Esophagus muscularis mucosa (tissue), 4 donors: Measurements from ENCODE around the gene POLR3F. TPM values are rescaled to one million over a fixed set of nuclear protein-coding genes. Genes with fewer than 3 reads are reported as not detected.

Experiments
- DNase-seq: peaks from one replicate; pipeline ENCODE4 v3.0.0-alpha.2; 2017; ENCODE audit errors: extremely low spot score
- H3K27ac ChIP-seq, 4 donors: fragments of 200-600 bp; sonication (generic); replicated peaks in 1 of 4; 1 replicate in 3 of 4; 2 replicates in 1 of 4; pipeline ENCODE4 v1.5.1; 2016 to 2019; ENCODE audit warnings: mild to moderate bottlenecking in 1 of 4
- H3K27me3 ChIP-seq, 4 donors: fragments of 200-600 bp; sonication (generic); one replicate each; pipeline versions ENCODE4 v1.5.1 to v1.6.0; 2016 to 2019
- H3K36me3 ChIP-seq, 4 donors: fragments of 200-600 bp; sonication (generic); one replicate each; pipeline ENCODE4 v1.5.1; 2016 to 2019
- H3K4me1 ChIP-seq, 4 donors: fragments of 200-600 bp; sonication (generic); one replicate each; pipeline ENCODE4 v1.5.1; 2016 to 2019
- H3K4me3 ChIP-seq, 4 donors: fragments of 200-600 bp; sonication (generic); 1 replicate in 2 of 4; 2 replicates in 2 of 4; pipeline ENCODE4 v1.5.1; 2016 to 2019; ENCODE audit warnings: mild to moderate bottlenecking in 4 of 4, moderate library complexity in 1 of 4
- H3K9me3 ChIP-seq, 4 donors: fragments of 200-600 bp; sonication (generic); 1 replicate in 3 of 4; 2 replicates in 1 of 4; pipeline ENCODE4 v1.5.1; 2016 to 2019
- CTCF ChIP-seq, 3 experiments: fragments of 200-600 bp in 2 of 3; fragments of 450-650 bp in 1 of 3; sonication (generic) in 2 of 3; IDR thresholded peaks; one replicate each; pipeline ENCODE4 v1.5.1; 2017 to 2019; ENCODE audit warnings: antibody characterized with exemption in 3 of 3, mild to moderate bottlenecking in 2 of 3, moderate library complexity in 1 of 3
- EP300 ChIP-seq: sonication (generic); formaldehyde crosslinking; IDR thresholded peaks from one replicate; pipeline ENCODE4 v1.6.1; 2017; ENCODE audit warnings: antibody characterized with exemption
- POLR2A ChIP-seq: fragments of 450-650 bp; IDR thresholded peaks from one replicate; pipeline ENCODE4 v1.6.1; 2017; ENCODE audit warnings: antibody characterized with exemption, moderate library complexity, mild to moderate bottlenecking, low read depth
- POLR2AphosphoS5 ChIP-seq, 2 donors: sonication (generic); formaldehyde crosslinking; IDR thresholded peaks; one replicate each; pipeline ENCODE4 v1.6.1; 2017; ENCODE audit warnings: antibody characterized with exemption in 2 of 2
- WGBS: methylation state at CpG from one replicate; pipeline ENCODE4 v1.1.5; 2018; 5-methylcytosine and 5-hydroxymethylcytosine counted together
- intact Hi-C: fragments of 100-400 bp; cut with DNase I; formaldehyde crosslinking; loops from one replicate; pipeline ENCODE4 v1.15.1; 2023
- total RNA-seq, 4 donors: library from RNA; depleted of rRNA; stranded (reverse); fragments of >200 nt; gene quantifications; one replicate each; pipeline versions ENCODE4 v1.1.0 to v1.2.1, GENCODE V29; 2016

Gene POLR3F
- total RNA-seq, result 10 to 100 TPM in 2 of 4 donors, 1 to 10 TPM in 2; 9.1 to 13.3 (median 11.0) TPM

- TF ChIP-seq POLR2AphosphoS5 (IDR thresholded peaks at IDR 0.05) (peak; percentile 81 to 83), CTCF (IDR thresholded peaks at IDR 0.05) (peak in 1 of 3 experiments; percentile 24), POLR2A (no peak), EP300 (no peak)
- intact Hi-C loops, result loop anchor here (5.0 kb wide), 1 partner anchor 40 kb away; the partner anchor contains the start of gene SEC23B
- peak; percentile 98 for DNase-seq
- WGBS, result 0% methylated on average over 26 of the region's 57 CpGs
- H3K36me3 ChIP-seq, result peaks cover 0 to 25% (median 13%) of the 10 kb centered on the region in 4 donors
- no peaks in the 10 kb centered on the region for H3K27me3 ChIP-seq
- peaks cover 14 to 28% (median 20%) of the 10 kb centered on the region in 4 donors for H3K4me1 ChIP-seq
- peak within 1 kb of the TSS; percentile 73 to 82 (median 80) for H3K27ac ChIP-seq
- no peaks in the 10 kb centered on the region for H3K9me3 ChIP-seq
- peak within 1 kb of the TSS; percentile 68 to 90 (median 81) for H3K4me3 ChIP-seq
Measured at GRCh38 chr20:18466894-18467730, at the start of gene POLR3F, which contains the start of gene DZANK1. TSS of gene POLR3F (plus strand) at chr20:18467390. CDS start at chr20:18467507, 117 bp downstream. TSS of gene DZANK1 (minus strand) at chr20:18467030. CDS start at chr20:18465358, 1,672 bp downstream.

DNA sequence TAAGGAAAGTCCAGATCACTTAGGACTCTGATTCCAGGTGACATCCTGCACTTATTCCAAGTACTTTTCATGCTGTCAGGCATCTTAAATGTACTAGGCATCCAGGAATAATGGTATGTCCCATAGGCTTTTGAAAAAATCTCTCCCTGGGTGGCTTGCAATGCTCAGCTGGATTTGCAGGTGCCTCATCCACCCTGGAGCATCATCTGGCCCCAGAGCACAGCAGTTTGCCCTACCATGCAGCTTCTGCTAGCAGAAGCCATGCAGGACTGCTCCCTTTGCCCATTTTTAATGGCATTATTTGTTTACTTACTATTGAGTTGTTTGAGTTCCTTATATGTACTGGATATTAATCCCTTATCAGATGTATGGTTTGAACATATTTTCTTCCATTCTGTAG lies 45.6 kb upstream of the POLR3F start:
- TF ChIP-seq POLR2A (no peak), POLR2AphosphoS5 (IDR thresholded peaks at IDR 0.05) (no peak), CTCF (IDR thresholded peaks at IDR 0.05) (no peak), EP300 (no peak)
- peaks cover 0 to 8% (median 2%) of the 10 kb centered on the region in 4 donors for H3K36me3 ChIP-seq
- DNase-seq, result no peak
- H3K27ac ChIP-seq, result no peak overlapping the region
- H3K9me3 ChIP-seq, result no peaks in the 10 kb centered on the region
- H3K4me1 ChIP-seq, result no peaks in the 10 kb centered on the region
- intact Hi-C loops, result no loop called here
- H3K27me3 ChIP-seq, result no peaks in the 10 kb centered on the region
- no peak overlapping the region for H3K4me3 ChIP-seq

- no peak overlapping the region for H3K4me3 ChIP-seq
- no peak overlapping the region for H3K27ac ChIP-seq
- H3K9me3 ChIP-seq, result no peaks in the 10 kb centered on the region
- DNase-seq, result no peak
- H3K27me3 ChIP-seq, result no peaks in the 10 kb centered on the region
- TF ChIP-seq EP300 (no peak), POLR2A (no peak), POLR2AphosphoS5 (IDR thresholded peaks at IDR 0.05) (no peak), CTCF (IDR thresholded peaks at IDR 0.05) (no peak)
- peaks cover 0 to 8% (median 2%) of the 10 kb centered on the region in 4 donors for H3K36me3 ChIP-seq
- WGBS, result 89% methylated on average over 2 of the region's 2 CpGs
- intact Hi-C loops, result no loop called here
- peaks cover 3 to 10% (median 8%) of the 10 kb centered on the region in 4 donors for H3K4me1 ChIP-seq
Measured at GRCh38 chr20:18427214-18427613, 40.0 kb upstream of the POLR3F start.

- no peak overlapping the region for H3K4me3 ChIP-seq
- no peaks in the 10 kb centered on the region for H3K9me3 ChIP-seq
- intact Hi-C loops, result no loop called here
- WGBS, result 56% methylated on average over 3 of the region's 3 CpGs
- TF ChIP-seq POLR2A, result no peak
- TF ChIP-seq POLR2AphosphoS5 (IDR thresholded peaks at IDR 0.05), result no peak
- TF ChIP-seq CTCF (IDR thresholded peaks at IDR 0.05), result no peak
- no peak for TF ChIP-seq EP300
- H3K36me3 ChIP-seq, result peaks cover 0 to 12% (median 5%) of the 10 kb centered on the region in 4 donors
- no peak overlapping the region for H3K27ac ChIP-seq
- H3K4me1 ChIP-seq, result peaks cover 3 to 10% (median 8%) of the 10 kb centered on the region in 4 donors
- no peaks in the 10 kb centered on the region for H3K27me3 ChIP-seq
- DNase-seq, result no peak
Measured at GRCh38 chr20:18428490-18429173, 38.6 kb upstream of the POLR3F start.
